Parathyroid adenoma (tissue), 2 donors: ENCODE results near the gene NPRL2.

Source experiments
- H2AFZ ChIP-seq: fragments of 300-600 bp; sonication (generic); one replicate; pipeline ENCODE4 v1.7.0; 2017; ENCODE audit warnings: antibody characterized with exemption, mild to moderate bottlenecking
- H3K27ac ChIP-seq: fragments of 300-600 bp; sonication (generic); one replicate; pipeline ENCODE4 v1.7.0; 2017
- H3K27me3 ChIP-seq: fragments of 300-600 bp; sonication (generic); one replicate; pipeline ENCODE4 v1.7.0; 2017; ENCODE audit warnings: low read length; ENCODE audit not compliant: control insufficient read depth, insufficient read depth
- H3K36me3 ChIP-seq: fragments of 300-600 bp; sonication (generic); one replicate; pipeline ENCODE4 v1.7.0; 2017; ENCODE audit warnings: low read length; ENCODE audit not compliant: control insufficient read depth, insufficient read depth
- H3K4me1 ChIP-seq: fragments of 300-600 bp; sonication (generic); one replicate; pipeline ENCODE4 v1.7.0; 2017; ENCODE audit warnings: control low read depth
- H3K4me2 ChIP-seq: fragments of 300-600 bp; sonication (generic); one replicate; pipeline ENCODE4 v1.7.0; 2017; ENCODE audit warnings: low read length
- H3K4me3 ChIP-seq: fragments of 300-600 bp; sonication (generic); one replicate; pipeline ENCODE4 v1.7.0; 2017; ENCODE audit warnings: low read depth, low read length
- H3K79me2 ChIP-seq: fragments of 300-600 bp; sonication (generic); one replicate; pipeline ENCODE4 v1.7.0; 2017; ENCODE audit warnings: control low read depth
- H3K9ac ChIP-seq: fragments of 300-600 bp; sonication (generic); one replicate; pipeline ENCODE4 v1.7.0; 2017; ENCODE audit warnings: mild to moderate bottlenecking
- H3K9me3 ChIP-seq: fragments of 300-600 bp; sonication (generic); one replicate; pipeline ENCODE4 v1.7.0; 2017; ENCODE audit warnings: low read length; ENCODE audit not compliant: control insufficient read depth
- TF ChIP-seq, protein P1 (sequence below): fragments of 300-600 bp; sonication (generic); IDR thresholded peaks from one replicate; pipeline ENCODE4 v1.7.0; 2017; ENCODE audit warnings: antibody characterized with exemption, mild to moderate bottlenecking
- donor health status: primary hyperparathyroidism.

Gene NPRL2

GRCh38 chr3:50338965-50339364 lies 11.6 kb downstream of the NPRL2 start:
- Histone ChIP-seq H3K27ac (peak overlapping the region; percentile 30), H3K9ac (no peak overlapping the region), H3K4me2 (no peak overlapping the region), H3K36me3 (no peaks in the 10 kb centered on the region), H3K4me1 (peaks cover 18% of the 10 kb centered on the region), H3K9me3 (no peaks in the 10 kb centered on the region), H2AFZ (no peak overlapping the region), H3K27me3 (no peaks in the 10 kb centered on the region), H3K4me3 (no peak overlapping the region), H3K79me2 (no peaks in the 10 kb centered on the region)
- TF ChIP-seq, protein P1, sequence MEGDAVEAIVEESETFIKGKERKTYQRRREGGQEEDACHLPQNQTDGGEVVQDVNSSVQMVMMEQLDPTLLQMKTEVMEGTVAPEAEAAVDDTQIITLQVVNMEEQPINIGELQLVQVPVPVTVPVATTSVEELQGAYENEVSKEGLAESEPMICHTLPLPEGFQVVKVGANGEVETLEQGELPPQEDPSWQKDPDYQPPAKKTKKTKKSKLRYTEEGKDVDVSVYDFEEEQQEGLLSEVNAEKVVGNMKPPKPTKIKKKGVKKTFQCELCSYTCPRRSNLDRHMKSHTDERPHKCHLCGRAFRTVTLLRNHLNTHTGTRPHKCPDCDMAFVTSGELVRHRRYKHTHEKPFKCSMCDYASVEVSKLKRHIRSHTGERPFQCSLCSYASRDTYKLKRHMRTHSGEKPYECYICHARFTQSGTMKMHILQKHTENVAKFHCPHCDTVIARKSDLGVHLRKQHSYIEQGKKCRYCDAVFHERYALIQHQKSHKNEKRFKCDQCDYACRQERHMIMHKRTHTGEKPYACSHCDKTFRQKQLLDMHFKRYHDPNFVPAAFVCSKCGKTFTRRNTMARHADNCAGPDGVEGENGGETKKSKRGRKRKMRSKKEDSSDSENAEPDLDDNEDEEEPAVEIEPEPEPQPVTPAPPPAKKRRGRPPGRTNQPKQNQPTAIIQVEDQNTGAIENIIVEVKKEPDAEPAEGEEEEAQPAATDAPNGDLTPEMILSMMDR: no peak

- H3K9me3 ChIP-seq: no peaks in the 10 kb centered on the region
- peak overlapping the region; percentile 57 for H3K27ac ChIP-seq
- H3K36me3 ChIP-seq: no peaks in the 10 kb centered on the region
- no peaks in the 10 kb centered on the region for H3K27me3 ChIP-seq
- H3K9ac ChIP-seq: peak overlapping the region; percentile 49
- peak overlapping the region; percentile 76 for H3K4me3 ChIP-seq
- peak overlapping the region; percentile 100 for H3K4me2 ChIP-seq
- TF ChIP-seq, protein P1: no peak
- peak overlapping the region; percentile 97 for H2AFZ ChIP-seq
- peaks cover 9% of the 10 kb centered on the region for H3K4me1 ChIP-seq
- no peaks in the 10 kb centered on the region for H3K79me2 ChIP-seq
These were observed 13.3 kb downstream of the NPRL2 start for GRCh38 chr3:50337175-50337861.

- TF ChIP-seq, protein P1: no peak
- H3K27ac ChIP-seq: peak overlapping the region; percentile 57
- H3K9me3 ChIP-seq: no peaks in the 10 kb centered on the region
- H3K4me1 ChIP-seq: peaks cover 9% of the 10 kb centered on the region
- no peak overlapping the region for H3K9ac ChIP-seq
- H3K36me3 ChIP-seq: no peaks in the 10 kb centered on the region
- no peaks in the 10 kb centered on the region for H3K27me3 ChIP-seq
- no peaks in the 10 kb centered on the region for H3K79me2 ChIP-seq
- peak overlapping the region; percentile 100 for H3K4me2 ChIP-seq
- H3K4me3 ChIP-seq: peak overlapping the region; percentile 76
- peak overlapping the region; percentile 97 for H2AFZ ChIP-seq
These were observed 14.0 kb downstream of the NPRL2 start for GRCh38 chr3:50336452-50337174.

DNA sequence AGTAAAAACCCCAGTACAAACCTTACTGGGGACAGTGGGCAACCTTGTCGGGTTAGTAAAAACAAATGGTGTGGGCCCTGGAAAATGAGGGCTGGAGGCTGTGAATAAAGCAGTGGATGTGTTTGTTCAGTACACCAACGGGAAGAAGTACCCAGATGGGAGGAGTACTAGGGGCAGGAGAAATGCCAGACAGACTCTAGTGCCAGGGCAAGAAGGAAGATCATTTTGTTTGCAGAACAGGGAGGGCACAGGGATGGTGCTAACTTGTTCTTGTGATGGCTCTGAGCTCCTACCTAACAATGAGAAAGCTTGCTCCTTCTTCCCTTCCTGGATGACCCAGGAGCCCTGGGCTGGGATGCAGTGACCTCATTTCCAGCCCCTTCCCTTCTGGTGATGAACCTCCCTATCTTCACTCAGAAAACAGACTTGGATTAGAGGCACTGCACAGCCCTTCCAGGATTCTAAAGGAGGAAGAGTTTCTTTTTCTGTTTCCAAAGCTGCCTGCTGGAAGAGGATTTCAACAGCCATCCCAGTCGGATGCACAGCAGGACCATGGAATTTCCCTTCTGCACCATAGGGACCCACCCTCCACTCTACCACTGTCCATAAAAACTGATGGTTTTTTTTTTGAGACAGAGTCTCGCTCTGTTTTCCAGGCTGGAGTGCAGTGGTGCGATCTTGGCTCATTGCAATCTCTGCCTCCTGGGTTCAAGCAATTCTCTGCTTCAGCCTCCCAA lies 16.1 kb downstream of the NPRL2 start:
- Histone ChIP-seq H3K27me3 (no peaks in the 10 kb centered on the region), H3K4me3 (no peak overlapping the region), H3K4me2 (no peak overlapping the region), H3K4me1 (peaks cover 9% of the 10 kb centered on the region), H3K79me2 (no peaks in the 10 kb centered on the region), H2AFZ (no peak overlapping the region), H3K36me3 (no peaks in the 10 kb centered on the region), H3K27ac (peak overlapping the region; percentile 57), H3K9ac (no peak overlapping the region), H3K9me3 (no peaks in the 10 kb centered on the region)
- TF ChIP-seq, protein P1: no peak
